Measurements from ENCODE around the gene GBF1.

The GBF1 gene

GRCh38 chr10:102416695-102417094 is 171.4 kb downstream of the GBF1 start:
- no peak for TF ChIP-seq CTCF (IDR thresholded peaks at IDR 0.05)

- TF ChIP-seq CTCF (IDR thresholded peaks at IDR 0.05): no peak
These were observed 173.4 kb downstream of the GBF1 start, which contains the start of gene PSD for GRCh38 chr10:102418622-102419268. TSS of gene PSD (minus strand) at chr10:102418785. CDS start at chr10:102417038, 1,747 bp downstream.

DNA sequence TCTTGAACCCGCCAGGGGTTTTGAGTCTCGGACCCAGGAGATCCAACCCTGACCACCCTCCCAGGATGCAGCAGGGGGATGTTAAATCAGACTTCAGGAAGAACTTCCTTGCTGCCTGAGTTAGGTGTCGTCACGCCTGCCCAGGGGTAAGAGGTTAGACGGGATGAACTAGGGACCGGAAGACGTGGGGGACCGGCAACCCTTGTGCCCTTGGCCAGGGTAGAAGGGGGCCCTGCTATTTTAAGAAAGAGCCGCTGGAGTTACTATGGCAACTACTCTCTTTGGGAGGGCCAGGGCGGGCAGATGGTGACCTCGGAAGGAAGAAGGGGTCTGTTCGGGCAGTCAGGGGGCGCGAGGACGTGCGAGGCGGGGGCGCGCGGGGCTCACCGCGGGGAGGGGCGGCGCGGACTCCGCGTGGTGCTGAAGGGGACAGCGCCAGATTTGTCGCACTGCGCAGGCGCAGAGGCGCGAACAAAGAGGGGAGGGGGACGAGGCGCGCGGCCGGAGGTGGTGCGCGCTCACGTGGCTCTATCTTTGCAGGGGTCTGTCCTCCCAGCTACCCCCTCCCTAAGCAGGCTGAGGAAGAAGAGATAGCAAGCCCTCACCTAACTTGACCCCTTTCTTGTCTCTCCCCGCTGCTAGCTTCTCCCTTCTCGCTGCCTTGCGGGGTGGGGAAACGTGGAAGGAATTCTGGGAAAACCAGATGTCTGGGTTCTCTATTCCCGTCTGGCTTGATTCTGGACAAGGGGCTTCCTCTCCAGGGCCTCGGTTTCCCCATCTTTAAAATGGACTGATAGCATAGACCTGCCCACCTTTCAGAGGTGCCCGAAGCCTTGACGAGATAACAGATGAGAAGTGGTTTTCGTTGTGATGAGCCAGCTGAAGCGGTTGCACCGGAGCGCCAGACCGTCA is 174.2 kb downstream of the GBF1 start:
- no peak for TF ChIP-seq CTCF (IDR thresholded peaks at IDR 0.05)

DNA sequence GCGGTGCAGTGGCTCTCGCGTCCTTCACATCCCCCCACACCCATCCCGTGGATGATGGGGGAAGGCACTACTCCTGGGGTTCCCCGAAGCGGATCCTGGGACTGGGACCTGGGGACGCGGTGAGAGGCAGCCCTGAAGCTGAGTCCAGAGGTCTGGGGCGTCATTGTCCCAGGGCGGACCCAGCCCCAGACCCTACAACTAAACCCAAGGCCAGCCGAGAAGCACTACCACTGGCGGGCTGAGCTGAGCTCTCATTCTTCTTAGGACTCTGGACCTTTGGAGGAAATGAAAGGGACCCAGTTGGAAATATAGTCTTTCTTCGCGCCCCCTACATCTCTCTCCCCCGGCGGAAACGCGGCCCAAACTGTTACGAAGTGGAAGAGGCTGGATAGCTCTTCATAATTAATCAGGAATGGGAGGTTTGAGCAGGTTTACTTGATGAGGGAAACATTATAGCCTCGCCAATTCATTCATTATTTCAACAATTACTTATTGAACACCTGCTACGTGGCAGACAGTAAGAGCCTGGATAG is 174.9 kb downstream of the GBF1 start:
- TF ChIP-seq CTCF (IDR thresholded peaks at IDR 0.05): no peak

- TF ChIP-seq CTCF (IDR thresholded peaks at IDR 0.05): no peak
These were observed 175.6 kb downstream of the GBF1 start, which contains the start of gene FBXL15 for GRCh38 chr10:102420714-102421506. TSS of gene FBXL15 (plus strand) at chr10:102420836. CDS start at chr10:102421130, 294 bp downstream.

GRCh38 chr10:102421507-102421756 is 176.1 kb downstream of the GBF1 start:
- no peak for TF ChIP-seq CTCF (IDR thresholded peaks at IDR 0.05)
